Neutrophil (primary cell): ENCODE data around the gene HLA-DRB1.
"Not testable (repeated sequence)": the region's sequence is repeated elsewhere in the genome, so short reads cannot be mapped to it uniquely, and the experiment has no call there.

ENCODE experiments used
- H3K27ac ChIP-seq: fragments of 200-600 bp; sonication (generic); 2 replicates; pipeline ENCODE4 v1.5.1; 2016; ENCODE audit warnings: mild to moderate bottlenecking, moderate library complexity
- H3K27me3 ChIP-seq: fragments of 200-600 bp; sonication (generic); 2 replicates; pipeline ENCODE4 v1.6.0; 2016; ENCODE audit warnings: mild to moderate bottlenecking
- H3K36me3 ChIP-seq: fragments of 200-600 bp; sonication (generic); 2 replicates; pipeline ENCODE4 v1.5.1; 2017
- H3K4me1 ChIP-seq, 2 experiments: fragments of 200-600 bp in 1 of 2; sonication (generic) in 1 of 2; 1 replicate in 1 of 2; 2 replicates in 1 of 2; pipeline versions ENCODE4 v1.5.1 to v1.6.1; 2013 to 2016; ENCODE audit warnings: low read depth in 1 of 2, low read length in 1 of 2, mild to moderate bottlenecking in 1 of 2, moderate library complexity in 1 of 2; ENCODE audit not compliant: control insufficient read depth in 1 of 2, insufficient read depth in 1 of 2
- H3K4me3 ChIP-seq, 2 experiments: fragments of 200-600 bp in 1 of 2; sonication (generic) in 1 of 2; 1 replicate in 1 of 2; 2 replicates in 1 of 2; pipeline ENCODE4 v1.5.1; 2013 to 2016; ENCODE audit warnings: low read depth in 1 of 2, low read length in 1 of 2, mild to moderate bottlenecking in 1 of 2, moderate library complexity in 1 of 2
- H3K9me3 ChIP-seq: fragments of 200-600 bp; sonication (generic); 2 replicates; pipeline ENCODE4 v1.5.1; 2016
- CTCF ChIP-seq: fragments of 200-600 bp; sonication (generic); IDR thresholded peaks from 2 replicates; pipeline ENCODE4 v1.5.1; 2016; ENCODE audit warnings: antibody characterized with exemption

The HLA-DRB1 gene

GRCh38 chr6:32554116-32554965 lies 35.3 kb downstream of the HLA-DRB1 start:
- H3K36me3 ChIP-seq, result no peaks in the 10 kb centered on the region
- no peaks in the 10 kb centered on the region for H3K4me1 ChIP-seq
- no peak overlapping the region for H3K27ac ChIP-seq
- no peaks in the 10 kb centered on the region for H3K9me3 ChIP-seq
- no peak for TF ChIP-seq CTCF
- no peak overlapping the region for H3K4me3 ChIP-seq
- H3K27me3 ChIP-seq, result no peaks in the 10 kb centered on the region

- Histone ChIP-seq H3K27me3 (no peaks in the 10 kb centered on the region), H3K36me3 (no peaks in the 10 kb centered on the region), H3K27ac (no peak overlapping the region), H3K9me3 (no peaks in the 10 kb centered on the region), H3K4me3 (no peak overlapping the region), H3K4me1 (no peaks in the 10 kb centered on the region)
- no peak for TF ChIP-seq CTCF
Measured at GRCh38 chr6:32553037-32553742, 36.5 kb downstream of the HLA-DRB1 start.

GRCh38 chr6:32551410-32551809 lies 38.2 kb downstream of the HLA-DRB1 start:
- Histone ChIP-seq H3K9me3 (no peaks in the 10 kb centered on the region), H3K27me3 (no peaks in the 10 kb centered on the region), H3K4me3 (no peak overlapping the region), H3K27ac (no peak overlapping the region), H3K4me1 (no peaks in the 10 kb centered on the region), H3K36me3 (no peaks in the 10 kb centered on the region)
- no peak for TF ChIP-seq CTCF

DNA sequence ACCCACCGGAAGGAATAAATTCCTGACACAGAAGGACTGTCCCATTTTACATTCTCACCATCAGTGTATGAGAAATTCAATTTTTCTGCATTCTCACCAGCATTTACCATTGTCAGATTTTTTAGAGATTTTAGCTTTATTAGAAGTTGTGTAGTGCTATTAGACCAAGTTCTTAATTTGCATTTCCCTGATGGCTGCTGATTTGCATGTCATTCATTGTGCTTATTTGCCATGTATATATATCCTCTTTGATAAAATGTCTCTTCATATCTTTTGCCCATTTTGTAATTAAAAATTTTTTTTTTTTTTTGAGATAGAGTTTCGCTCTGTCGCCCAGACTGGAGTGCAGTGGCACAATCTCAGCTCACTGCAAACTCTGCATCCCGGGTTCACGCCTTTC lies 49.8 kb downstream of the HLA-DRB1 start:
- no peak overlapping the region for H3K27ac ChIP-seq
- no peaks in the 10 kb centered on the region for H3K4me1 ChIP-seq
- H3K4me3 ChIP-seq, result no peak overlapping the region
- H3K27me3 ChIP-seq, result no peaks in the 10 kb centered on the region
- no peaks in the 10 kb centered on the region for H3K9me3 ChIP-seq
- H3K36me3 ChIP-seq, result no peaks in the 10 kb centered on the region
- no peak for TF ChIP-seq CTCF

DNA sequence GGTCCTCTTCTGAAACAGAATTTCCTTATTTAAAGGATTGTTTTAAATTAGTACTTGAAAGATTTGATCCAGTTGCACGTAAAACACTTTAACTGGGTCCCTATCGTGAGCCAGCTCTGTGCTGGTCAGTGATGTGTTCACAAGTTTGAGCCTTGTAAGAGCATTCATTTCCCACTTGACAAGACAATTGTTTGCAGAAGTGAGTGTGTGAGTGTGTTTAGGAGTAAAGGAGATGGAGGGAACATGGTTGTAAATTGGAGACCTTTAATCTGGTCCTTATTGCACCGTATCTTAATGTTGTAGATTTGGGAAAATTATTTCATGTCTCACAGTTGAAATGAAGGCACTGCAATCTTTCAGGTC lies 59.2 kb downstream of the HLA-DRB1 start:
- H3K4me3 ChIP-seq, H3K9me3 ChIP-seq, H3K36me3 ChIP-seq, H3K27me3 ChIP-seq, H3K27ac ChIP-seq, H3K4me1 ChIP-seq: not testable (repeated sequence)

DNA sequence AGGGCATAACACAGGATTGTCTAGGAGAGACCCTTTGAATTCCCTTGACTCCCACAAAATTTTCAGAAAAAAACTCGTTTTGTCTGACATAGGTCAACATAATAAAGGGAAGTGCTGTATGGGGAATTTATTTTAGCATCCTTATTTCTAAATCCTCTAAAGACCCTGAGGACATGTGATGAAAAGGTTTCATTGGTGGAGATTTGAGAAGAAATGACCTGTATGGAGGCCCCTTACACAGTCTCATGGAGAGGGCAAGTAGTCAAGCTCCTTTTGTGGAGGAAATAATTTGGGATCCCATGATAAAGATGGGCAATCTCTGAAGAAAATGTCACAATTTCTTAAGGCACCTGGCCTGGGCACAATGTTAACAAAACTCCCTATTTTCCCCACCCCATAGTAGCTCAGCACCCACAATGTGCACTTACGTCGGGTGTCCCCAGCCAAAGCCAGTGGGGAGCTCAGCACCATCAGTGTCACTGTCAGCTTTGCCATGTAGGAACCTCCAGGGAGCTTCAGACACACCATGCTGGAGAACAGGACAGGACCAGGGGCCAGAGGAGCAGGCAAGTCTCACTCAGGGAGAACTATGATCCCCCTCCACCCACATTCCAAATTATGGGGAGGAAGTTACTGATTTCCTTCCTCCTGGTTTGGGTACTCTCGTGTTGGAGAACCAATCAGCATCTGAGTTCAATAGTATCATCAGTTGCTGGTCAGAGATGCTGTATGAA lies 59.8 kb downstream of the HLA-DRB1 start, which contains the start of gene HLA-DRB5:
HLA-DRB5 (minus strand) TSS at position 591 of the 734 bp plus-strand sequence; CDS start at position 528, 63 bp downstream.
- no peaks in the 10 kb centered on the region for H3K9me3 ChIP-seq
- H3K27ac ChIP-seq, result no peak within 1 kb of the TSS
- TF ChIP-seq CTCF, result no peak
- H3K4me3 ChIP-seq, result no peak within 1 kb of the TSS
- no peaks in the 10 kb centered on the region for H3K4me1 ChIP-seq
- no peaks in the 10 kb centered on the region for H3K27me3 ChIP-seq
- H3K36me3 ChIP-seq, result no peaks in the 10 kb centered on the region
